HG02973 (cell line): ENCODE measurements around the gene MFSD1.
"Not testable (repeated sequence)": the region's sequence is repeated elsewhere in the genome, so short reads cannot be mapped to it uniquely, and the experiment has no call there.

Experiments used
- ATAC-seq: cut with Tn5 transposase; IDR thresholded peaks from one replicate; pipeline ENCODE4 v1.9.1; 2021; ENCODE audit warnings: moderate library complexity; ENCODE audit not compliant: unreplicated experiment

Gene MFSD1

GRCh38 chr3:158775426-158776410 lies 26.1 kb upstream of the MFSD1 start:
- ATAC-seq, result peak; percentile 60

GRCh38 chr3:158776531-158776930 lies 25.3 kb upstream of the MFSD1 start:
- ATAC-seq, result no peak

- ATAC-seq, result no peak
Observed at GRCh38 chr3:158777161-158777873, 24.5 kb upstream of the MFSD1 start.

- no peak for ATAC-seq
Observed at GRCh38 chr3:158780766-158781165, 21.1 kb upstream of the MFSD1 start.

GRCh38 chr3:158781191-158781590 lies 20.7 kb upstream of the MFSD1 start:
- no peak for ATAC-seq

GRCh38 chr3:158781849-158782248 lies 20.0 kb upstream of the MFSD1 start:
- ATAC-seq, result no peak

- ATAC-seq, result no peak
Observed at GRCh38 chr3:158782283-158782989, 19.4 kb upstream of the MFSD1 start.

GRCh38 chr3:158783051-158783450 lies 18.8 kb upstream of the MFSD1 start:
- ATAC-seq, result no peak

GRCh38 chr3:158785972-158786371 lies 15.9 kb upstream of the MFSD1 start:
- ATAC-seq, result no peak

GRCh38 chr3:158788446-158788845 lies 13.4 kb upstream of the MFSD1 start:
- ATAC-seq, result no peak

- ATAC-seq, result no peak
Observed at GRCh38 chr3:158789592-158789991, 12.3 kb upstream of the MFSD1 start.

- ATAC-seq, result peak; percentile 71
Observed at GRCh38 chr3:158790901-158791589, 10.8 kb upstream of the MFSD1 start.

GRCh38 chr3:158791590-158791920 lies 10.3 kb upstream of the MFSD1 start:
- not testable (repeated sequence) for ATAC-seq

- ATAC-seq, result no peak
Observed at GRCh38 chr3:158792709-158793108, 9.1 kb upstream of the MFSD1 start.

- no peak for ATAC-seq
Observed at GRCh38 chr3:158794206-158794605, 7.6 kb upstream of the MFSD1 start.

- peak; percentile 71 for ATAC-seq
Observed at GRCh38 chr3:158794936-158795518, 6.8 kb upstream of the MFSD1 start.

GRCh38 chr3:158801201-158801600 lies 653 bp upstream of the MFSD1 start:
- ATAC-seq, result no peak

- peak; percentile 32 for ATAC-seq
Observed at GRCh38 chr3:158802409-158803268, 785 bp downstream of the MFSD1 start.

GRCh38 chr3:158804441-158804840 lies 2.6 kb downstream of the MFSD1 start:
- no peak for ATAC-seq

- ATAC-seq, result no peak
Observed at GRCh38 chr3:158808697-158809096, 6.8 kb downstream of the MFSD1 start.
